PFSK-1 (cell line): ENCODE data around the gene SLC6A19.

Source experiments
- FOXP2 ChIP-seq: optimal IDR thresholded peaks from 2 replicates; pipeline ENCODE3; 2011; ENCODE audit warnings: borderline replicate concordance, control low read depth, inconsistent platforms; ENCODE audit not compliant: insufficient read depth; ENCODE audit errors: extremely low read length, extremely low read depth
- POLR2AphosphoS5 ChIP-seq: IDR thresholded peaks from 2 replicates; pipeline ENCODE4 v1.6.1; 2012; ENCODE audit warnings: low read depth, mild to moderate bottlenecking, control low read depth, low read length, moderate library complexity
- SIN3A ChIP-seq: IDR thresholded peaks from 2 replicates; pipeline ENCODE4 v1.6.1; 2012; ENCODE audit warnings: mild to moderate bottlenecking, low read length, moderate library complexity, borderline replicate concordance; ENCODE audit not compliant: insufficient read depth
- TAF1 ChIP-seq: IDR thresholded peaks from 2 replicates; pipeline ENCODE4 v1.6.1; 2012; ENCODE audit warnings: low read length, control low read depth, borderline replicate concordance; ENCODE audit not compliant: insufficient read depth
- TF ChIP-seq, protein P1 (sequence below), 2 experiments: IDR thresholded peaks; 2 replicates each; pipeline versions ENCODE4 v1.6.1 to v1.8.0; 2011 to 2012; ENCODE audit warnings: low read depth in 2 of 2, low read length in 2 of 2, control low read depth in 1 of 2, inconsistent platforms in 1 of 2, mild to moderate bottlenecking in 1 of 2, moderate library complexity in 1 of 2; ENCODE audit not compliant: insufficient read depth in 1 of 2

SLC6A19 gene

DNA sequence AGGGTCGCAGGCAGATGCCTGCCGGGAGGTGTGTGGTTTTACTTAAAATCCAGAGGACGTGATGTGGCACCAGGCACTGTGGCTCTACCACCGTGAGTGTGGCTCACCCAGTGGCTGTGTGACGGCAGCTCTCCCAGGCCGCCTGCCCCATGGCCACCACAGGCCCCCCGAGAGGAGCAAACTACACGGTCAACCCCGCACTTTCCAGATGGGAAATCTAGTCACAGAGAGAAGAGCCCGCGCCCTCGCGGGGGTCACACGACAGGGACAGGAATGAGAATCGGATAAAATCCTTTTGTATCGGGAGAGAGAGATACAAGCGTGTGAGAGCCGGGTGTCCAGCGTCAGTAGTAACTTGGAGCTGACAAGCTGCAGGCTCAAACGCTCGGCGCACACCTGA is 69.0 kb downstream of the SLC6A19 start:
- TF ChIP-seq SIN3A (no peak), POLR2AphosphoS5 (no peak), FOXP2 (no peak), TAF1 (no peak)
- TF ChIP-seq, protein P1, sequence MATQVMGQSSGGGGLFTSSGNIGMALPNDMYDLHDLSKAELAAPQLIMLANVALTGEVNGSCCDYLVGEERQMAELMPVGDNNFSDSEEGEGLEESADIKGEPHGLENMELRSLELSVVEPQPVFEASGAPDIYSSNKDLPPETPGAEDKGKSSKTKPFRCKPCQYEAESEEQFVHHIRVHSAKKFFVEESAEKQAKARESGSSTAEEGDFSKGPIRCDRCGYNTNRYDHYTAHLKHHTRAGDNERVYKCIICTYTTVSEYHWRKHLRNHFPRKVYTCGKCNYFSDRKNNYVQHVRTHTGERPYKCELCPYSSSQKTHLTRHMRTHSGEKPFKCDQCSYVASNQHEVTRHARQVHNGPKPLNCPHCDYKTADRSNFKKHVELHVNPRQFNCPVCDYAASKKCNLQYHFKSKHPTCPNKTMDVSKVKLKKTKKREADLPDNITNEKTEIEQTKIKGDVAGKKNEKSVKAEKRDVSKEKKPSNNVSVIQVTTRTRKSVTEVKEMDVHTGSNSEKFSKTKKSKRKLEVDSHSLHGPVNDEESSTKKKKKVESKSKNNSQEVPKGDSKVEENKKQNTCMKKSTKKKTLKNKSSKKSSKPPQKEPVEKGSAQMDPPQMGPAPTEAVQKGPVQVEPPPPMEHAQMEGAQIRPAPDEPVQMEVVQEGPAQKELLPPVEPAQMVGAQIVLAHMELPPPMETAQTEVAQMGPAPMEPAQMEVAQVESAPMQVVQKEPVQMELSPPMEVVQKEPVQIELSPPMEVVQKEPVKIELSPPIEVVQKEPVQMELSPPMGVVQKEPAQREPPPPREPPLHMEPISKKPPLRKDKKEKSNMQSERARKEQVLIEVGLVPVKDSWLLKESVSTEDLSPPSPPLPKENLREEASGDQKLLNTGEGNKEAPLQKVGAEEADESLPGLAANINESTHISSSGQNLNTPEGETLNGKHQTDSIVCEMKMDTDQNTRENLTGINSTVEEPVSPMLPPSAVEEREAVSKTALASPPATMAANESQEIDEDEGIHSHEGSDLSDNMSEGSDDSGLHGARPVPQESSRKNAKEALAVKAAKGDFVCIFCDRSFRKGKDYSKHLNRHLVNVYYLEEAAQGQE (IDR thresholded peaks at IDR 0.05; ENCODE audit: insufficient read depth in 1 of 2, low read depth in 2 of 2, low read length in 2 of 2): no peak

DNA sequence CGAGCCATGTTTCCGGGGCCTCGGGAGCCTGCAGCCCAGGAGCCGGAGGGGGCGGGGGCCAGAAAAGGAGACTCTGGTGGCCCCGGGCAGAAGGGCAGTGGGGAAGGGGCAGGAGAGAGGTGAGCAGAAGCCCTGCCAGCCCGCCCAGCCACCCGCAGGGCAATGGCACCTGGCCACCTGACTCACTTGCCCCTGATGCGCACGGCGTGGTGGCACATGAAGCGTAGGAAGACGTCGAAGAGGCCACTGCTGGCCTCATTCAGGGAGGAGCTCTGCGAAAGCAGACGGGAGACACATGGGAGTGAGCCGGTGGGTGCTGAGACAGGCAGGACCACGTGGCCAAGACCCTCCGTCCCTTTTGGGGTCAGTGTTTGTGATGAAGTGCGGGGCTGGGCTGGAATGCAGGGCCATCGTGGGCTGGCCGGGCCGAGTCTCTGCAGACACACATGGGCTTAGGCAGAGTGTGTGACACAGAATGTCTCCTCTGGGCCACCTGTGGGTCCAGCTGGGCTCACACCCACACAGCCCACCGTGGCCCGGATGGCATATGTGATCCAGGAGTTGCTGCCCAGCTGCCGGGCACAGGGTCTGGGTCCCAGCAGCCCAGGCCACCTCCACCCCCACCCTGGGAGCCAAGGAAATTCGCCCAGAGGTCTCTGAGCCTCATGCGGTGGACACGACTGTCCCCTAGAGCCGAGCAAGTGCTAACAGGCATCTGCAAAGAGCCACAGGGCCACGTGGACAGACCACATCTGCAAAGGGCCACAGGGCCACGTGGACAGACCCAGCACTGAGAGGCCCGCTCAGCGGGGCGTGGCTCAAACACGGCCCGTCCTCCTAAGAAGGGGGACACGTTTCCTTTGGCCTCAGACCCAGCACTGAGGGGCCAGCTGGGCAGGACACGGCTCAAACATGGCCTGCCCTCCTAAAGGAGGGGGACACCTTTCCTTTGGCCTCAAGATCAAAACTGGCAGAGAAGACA is 69.8 kb downstream of the SLC6A19 start:
- TF ChIP-seq SIN3A (no peak), TAF1 (no peak), POLR2AphosphoS5 (no peak), FOXP2 (no peak)
- TF ChIP-seq, protein P1 (IDR thresholded peaks at IDR 0.05; ENCODE audit: insufficient read depth in 1 of 2, low read depth in 2 of 2, low read length in 2 of 2): no peak

DNA sequence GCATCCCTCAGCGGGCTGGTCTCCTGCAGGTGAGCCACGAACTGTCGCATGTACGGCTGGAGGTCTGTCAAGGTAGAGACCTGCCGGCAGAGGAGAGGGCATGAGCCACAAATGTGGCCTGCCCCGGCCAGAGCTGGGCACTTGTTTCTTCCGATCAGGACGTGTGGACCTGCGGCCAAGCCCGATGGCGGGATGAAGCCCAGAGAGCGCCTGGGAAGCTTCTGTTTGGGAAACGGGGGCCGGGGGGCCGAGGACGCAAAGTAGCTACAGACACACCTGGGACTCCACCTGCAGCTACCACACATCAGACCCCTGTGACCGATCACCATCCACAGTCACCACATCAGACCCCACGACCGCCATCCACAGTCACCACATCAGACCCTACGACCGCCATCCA is 70.8 kb downstream of the SLC6A19 start:
- TF ChIP-seq, protein P1 (IDR thresholded peaks at IDR 0.05; ENCODE audit: insufficient read depth in 1 of 2, low read depth in 2 of 2, low read length in 2 of 2): no peak
- TF ChIP-seq SIN3A: no peak

DNA sequence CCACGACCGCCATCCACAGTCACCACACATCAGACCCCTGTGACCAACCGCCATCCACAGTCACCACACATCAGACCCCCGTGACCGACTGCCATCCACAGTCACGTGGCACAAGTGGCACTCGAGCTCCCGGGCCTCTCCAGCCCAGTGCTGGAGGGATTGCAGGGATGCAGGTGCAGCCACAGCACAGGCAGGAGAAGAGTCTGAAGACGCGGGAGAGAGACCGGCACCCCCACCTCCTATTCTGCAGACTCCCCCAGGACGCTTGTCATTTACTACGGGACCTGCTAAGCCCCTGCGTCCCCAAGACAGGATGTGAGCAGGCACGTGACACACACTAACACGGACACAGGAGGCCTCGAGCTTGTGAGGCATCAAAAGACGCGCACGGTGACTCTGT is 72.3 kb downstream of the SLC6A19 start:
- TF ChIP-seq FOXP2 (no peak), SIN3A (no peak), POLR2AphosphoS5 (no peak), TAF1 (no peak)
- TF ChIP-seq, protein P1 (IDR thresholded peaks at IDR 0.05; ENCODE audit: insufficient read depth in 1 of 2, low read depth in 2 of 2, low read length in 2 of 2): no peak

DNA sequence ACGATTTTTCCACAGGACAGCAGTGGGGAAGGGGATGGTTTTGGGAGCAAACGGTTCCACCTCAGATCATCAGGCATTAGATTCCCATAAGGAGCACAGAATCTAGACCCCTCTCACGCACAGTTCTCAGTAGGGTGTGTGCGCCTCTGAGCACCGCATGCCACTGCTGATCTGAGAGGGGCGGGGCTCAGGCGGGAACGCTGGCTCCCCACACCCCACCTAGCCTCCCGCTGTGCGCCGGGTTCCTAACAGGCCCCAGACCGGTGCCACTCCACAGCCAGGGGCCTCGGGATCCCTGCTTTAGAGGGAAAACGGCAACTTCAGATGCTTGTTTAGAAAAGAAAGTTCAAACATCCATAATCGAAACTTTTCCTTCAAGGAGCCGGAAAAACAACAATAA is 73.1 kb downstream of the SLC6A19 start:
- no peak for TF ChIP-seq FOXP2
- no peak for TF ChIP-seq TAF1
- no peak for TF ChIP-seq SIN3A
- TF ChIP-seq POLR2AphosphoS5: no peak
- TF ChIP-seq, protein P1 (IDR thresholded peaks at IDR 0.05; ENCODE audit: insufficient read depth in 1 of 2, low read depth in 2 of 2, low read length in 2 of 2): no peak
